WI38 (cell line): ENCODE measurements around the gene NRTN.
"Not testable (repeated sequence)": the region's sequence is repeated elsewhere in the genome, so short reads cannot be mapped to it uniquely, and the experiment has no call there.

Source experiments
- H3K4me3 ChIP-seq: 2 replicates; pipeline ENCODE4 v1.5.1; 2011; ENCODE audit warnings: low read depth, mild to moderate bottlenecking, control low read depth, low read length
- TF ChIP-seq, protein P1 (sequence below): IDR thresholded peaks from 2 replicates; pipeline ENCODE4 v1.5.1; 2012; ENCODE audit warnings: low read depth, mild to moderate bottlenecking, control low read depth, low read length

NRTN gene

DNA sequence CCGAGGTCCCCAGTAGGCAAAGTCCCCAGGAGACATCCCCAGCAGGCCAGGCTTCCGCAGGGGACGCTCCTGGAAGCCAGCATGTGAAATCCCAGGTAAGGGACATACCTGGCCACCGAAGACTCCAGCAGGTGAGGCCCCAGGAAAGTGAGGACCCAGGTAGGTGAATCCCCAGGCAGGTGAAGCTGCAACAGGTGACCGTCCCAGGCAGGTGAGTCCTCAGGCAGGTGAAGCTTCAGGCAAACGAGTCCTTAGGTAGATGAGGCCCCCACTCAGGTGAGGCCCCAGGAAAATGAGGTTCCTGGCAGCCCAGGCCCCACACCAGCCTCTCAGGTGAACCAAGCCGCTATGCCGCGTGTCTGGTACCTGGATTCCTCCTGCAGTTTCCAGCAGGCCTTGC, 26.3 kb downstream of the NRTN start:
- H3K4me3 ChIP-seq = no peak overlapping the region
- TF ChIP-seq, protein P1, sequence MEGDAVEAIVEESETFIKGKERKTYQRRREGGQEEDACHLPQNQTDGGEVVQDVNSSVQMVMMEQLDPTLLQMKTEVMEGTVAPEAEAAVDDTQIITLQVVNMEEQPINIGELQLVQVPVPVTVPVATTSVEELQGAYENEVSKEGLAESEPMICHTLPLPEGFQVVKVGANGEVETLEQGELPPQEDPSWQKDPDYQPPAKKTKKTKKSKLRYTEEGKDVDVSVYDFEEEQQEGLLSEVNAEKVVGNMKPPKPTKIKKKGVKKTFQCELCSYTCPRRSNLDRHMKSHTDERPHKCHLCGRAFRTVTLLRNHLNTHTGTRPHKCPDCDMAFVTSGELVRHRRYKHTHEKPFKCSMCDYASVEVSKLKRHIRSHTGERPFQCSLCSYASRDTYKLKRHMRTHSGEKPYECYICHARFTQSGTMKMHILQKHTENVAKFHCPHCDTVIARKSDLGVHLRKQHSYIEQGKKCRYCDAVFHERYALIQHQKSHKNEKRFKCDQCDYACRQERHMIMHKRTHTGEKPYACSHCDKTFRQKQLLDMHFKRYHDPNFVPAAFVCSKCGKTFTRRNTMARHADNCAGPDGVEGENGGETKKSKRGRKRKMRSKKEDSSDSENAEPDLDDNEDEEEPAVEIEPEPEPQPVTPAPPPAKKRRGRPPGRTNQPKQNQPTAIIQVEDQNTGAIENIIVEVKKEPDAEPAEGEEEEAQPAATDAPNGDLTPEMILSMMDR = no peak

DNA sequence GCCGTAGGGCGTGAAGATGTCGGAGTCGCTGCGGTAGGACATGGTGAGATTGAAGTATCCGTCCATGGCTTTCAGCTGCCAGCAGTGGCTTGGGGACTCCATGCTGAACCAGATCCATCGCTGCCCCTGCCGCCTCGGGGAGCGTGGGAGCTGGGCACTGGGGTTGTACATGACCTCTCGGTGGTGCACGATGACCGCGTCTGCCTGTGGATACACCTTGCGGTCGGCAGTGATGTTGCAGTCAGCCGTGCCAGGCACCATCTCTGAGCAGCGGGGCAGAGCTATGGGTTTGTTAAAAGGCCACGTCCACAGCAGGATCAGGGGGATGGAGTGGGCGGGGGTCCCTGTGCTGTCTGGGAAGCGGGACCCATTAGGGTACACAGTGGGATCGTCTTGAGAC, 27.2 kb downstream of the NRTN start:
- TF ChIP-seq, protein P1 = no peak
- no peak overlapping the region for H3K4me3 ChIP-seq

DNA sequence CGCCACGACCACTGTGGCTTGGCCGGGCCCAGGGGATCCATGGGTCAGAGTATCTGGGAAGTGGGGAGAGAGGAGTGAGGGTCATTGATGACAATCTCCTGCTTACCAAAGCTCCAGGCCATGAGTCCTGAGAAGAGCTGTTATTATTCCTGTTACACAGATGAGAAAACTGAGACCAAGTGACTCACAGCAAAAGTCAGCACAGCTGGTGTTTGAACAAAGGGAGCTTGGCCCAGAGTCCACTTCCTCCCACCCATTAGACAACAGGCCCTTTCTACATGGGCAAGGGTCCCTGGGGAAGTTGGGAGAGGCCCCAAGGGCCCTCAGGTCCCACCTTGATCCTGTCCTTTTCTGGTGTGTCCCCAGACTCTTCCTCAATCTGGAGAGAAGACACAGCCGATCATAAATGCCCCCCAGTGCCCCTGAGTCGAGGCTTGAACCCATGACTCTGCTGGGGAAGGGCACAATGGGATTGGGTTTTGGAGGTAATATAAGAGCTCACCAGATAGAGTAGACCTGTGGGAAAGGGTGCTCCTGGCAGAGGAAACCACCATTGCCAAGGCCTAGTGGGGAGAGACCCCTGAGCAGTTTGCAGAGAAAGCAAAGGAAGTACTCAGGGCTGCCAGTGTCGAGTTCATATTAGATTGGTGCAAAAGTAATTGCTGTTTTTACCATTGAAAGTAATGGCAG, 27.8 kb downstream of the NRTN start:
- H3K4me3 ChIP-seq = no peak overlapping the region
- TF ChIP-seq, protein P1 = no peak

GRCh38 chr19:5837761-5838352, 33.0 kb downstream of the NRTN start:
- TF ChIP-seq, protein P1 = no peak
- no peak overlapping the region for H3K4me3 ChIP-seq

- no peak overlapping the region for H3K4me3 ChIP-seq
- TF ChIP-seq, protein P1 = no peak
Observed at GRCh38 chr19:5838353-5839064, 33.6 kb downstream of the NRTN start.

GRCh38 chr19:5839065-5840017, 34.5 kb downstream of the NRTN start, which contains the start of gene FUT6:
FUT6 (minus strand) TSS chr19:5839702; CDS start chr19:5832567, 7,135 bp downstream.
- TF ChIP-seq, protein P1 = no peak
- no peak within 1 kb of the TSS for H3K4me3 ChIP-seq

- H3K4me3 ChIP-seq = not testable (repeated sequence)
Observed at GRCh38 chr19:5841735-5842111, 36.9 kb downstream of the NRTN start.
